ENCODE measurements around the gene DIPK1B.

- TF ChIP-seq USF2 (CRISPR knock-in tag; IDR thresholded peaks at IDR 0.05) (no peak), ZBTB21 (CRISPR knock-in tag; IDR thresholded peaks at IDR 0.05; ENCODE audit: borderline replicate concordance) (no peak), NFE2L1 (CRISPR knock-in tag; IDR thresholded peaks at IDR 0.05) (no peak), RORB (CRISPR knock-in tag; IDR thresholded peaks at IDR 0.05) (no peak), ESRRA (CRISPR knock-in tag; IDR thresholded peaks at IDR 0.05; ENCODE audit: borderline replicate concordance) (no peak), CBFB (CRISPR knock-in tag; IDR thresholded peaks at IDR 0.05; ENCODE audit: low read depth) (no peak)
These were observed 21.5 kb upstream of the DIPK1B start for GRCh38 chr9:136690806-136691261.
